Epithelial cell of esophagus (primary cell): ENCODE results near the gene NOCT.

ENCODE experiments used
- DNase-seq: peaks from one replicate; pipeline ENCODE4 v3.0.0; 2010; ENCODE audit warnings: low read depth
- H3K4me3 ChIP-seq: 2 replicates; pipeline ENCODE4 v1.5.1; 2011; ENCODE audit warnings: mild to moderate bottlenecking, low read length, control low read depth
- CTCF ChIP-seq: IDR thresholded peaks from 2 replicates; pipeline ENCODE4 v1.5.1; 2011; ENCODE audit warnings: low read depth, mild to moderate bottlenecking, low read length, control low read depth, inconsistent platforms; ENCODE audit not compliant: insufficient read depth; ENCODE audit errors: missing control alignments

NOCT gene

GRCh38 chr4:139030614-139031235 lies 15.1 kb downstream of the NOCT start:
- peak; percentile 85 for TF ChIP-seq CTCF
- H3K4me3 ChIP-seq, result no peak overlapping the region
- DNase-seq, result peak; percentile 79

- DNase-seq, result no peak
- H3K4me3 ChIP-seq, result no peak overlapping the region
- no peak for TF ChIP-seq CTCF
These were observed 20.1 kb downstream of the NOCT start for GRCh38 chr4:139035650-139036049.

- TF ChIP-seq CTCF, result no peak
- H3K4me3 ChIP-seq, result no peak overlapping the region
- no peak for DNase-seq
These were observed 21.3 kb downstream of the NOCT start for GRCh38 chr4:139036885-139037284.

- TF ChIP-seq CTCF, result no peak
- no peak for DNase-seq
- H3K4me3 ChIP-seq, result no peak overlapping the region
These were observed 23.4 kb downstream of the NOCT start for GRCh38 chr4:139038874-139039443.

GRCh38 chr4:139042981-139043460 lies 27.4 kb downstream of the NOCT start:
- DNase-seq, result no peak
- TF ChIP-seq CTCF, result no peak
- no peak overlapping the region for H3K4me3 ChIP-seq

- DNase-seq, result no peak
- TF ChIP-seq CTCF, result no peak
- no peak overlapping the region for H3K4me3 ChIP-seq
These were observed 28.7 kb downstream of the NOCT start for GRCh38 chr4:139044291-139044690.

GRCh38 chr4:139048026-139048425 lies 32.4 kb downstream of the NOCT start:
- no peak overlapping the region for H3K4me3 ChIP-seq
- TF ChIP-seq CTCF, result no peak
- DNase-seq, result no peak
